Prostate gland (tissue), 2 donors: ENCODE measurements around the gene ARPIN. TPM values are rescaled to one million over a fixed set of nuclear protein-coding genes. Genes with fewer than 3 reads are reported as not detected.
"Not testable (repeated sequence)": the region's sequence is repeated elsewhere in the genome, so short reads cannot be mapped to it uniquely, and the experiment has no call there.

Experiments
- DNase-seq: peaks from one replicate; pipeline ENCODE4 v3.0.0-alpha.2; 2019; ENCODE audit warnings: low spot score
- H3K27ac ChIP-seq, 2 donors: fragments of 200-600 bp; sonication (generic); 2 replicates each; pipeline ENCODE4 v1.5.1; 2017 to 2019
- H3K27me3 ChIP-seq: fragments of 200-600 bp; sonication (generic); replicated peaks from 2 replicates; pipeline ENCODE4 v1.5.1; 2019; ENCODE audit not compliant: insufficient read depth
- H3K36me3 ChIP-seq, 2 donors: fragments of 200-600 bp; sonication (generic); 1 replicate in 1 of 2; 2 replicates in 1 of 2; pipeline versions ENCODE4 v1.5.1 to v1.8.1; 2017 to 2019
- H3K4me1 ChIP-seq: fragments of 200-600 bp; sonication (generic); replicated peaks from 2 replicates; pipeline ENCODE4 v1.5.1; 2019
- H3K4me3 ChIP-seq, 2 donors: fragments of 200-600 bp; sonication (generic); 2 replicates each; pipeline ENCODE4 v1.5.1; 2017 to 2019
- H3K9me3 ChIP-seq: fragments of 200-600 bp; sonication (generic); 2 replicates; pipeline ENCODE4 v1.5.1; 2017
- CTCF ChIP-seq, 4 experiments: fragments of 200-600 bp in 2 of 4; fragments of 450-650 bp in 2 of 4; sonication (generic) in 2 of 4; IDR thresholded peaks; 1 replicate in 3 of 4; 2 replicates in 1 of 4; pipeline ENCODE4 v1.5.1; 2016 to 2019; ENCODE audit warnings: antibody characterized with exemption in 4 of 4, mild to moderate bottlenecking in 2 of 4, moderate library complexity in 2 of 4
- POLR2A ChIP-seq: fragments of 450-650 bp; IDR thresholded peaks from one replicate; pipeline ENCODE4 v1.6.1; 2016; ENCODE audit warnings: antibody characterized with exemption, mild to moderate bottlenecking
- POLR2AphosphoS5 ChIP-seq: sonication (generic); formaldehyde crosslinking; IDR thresholded peaks from one replicate; pipeline ENCODE4 v1.6.1; 2017; ENCODE audit warnings: antibody characterized with exemption
- WGBS: methylation state at CpG from one replicate; pipeline ENCODE4 v1.1.5; 2018; 5-methylcytosine and 5-hydroxymethylcytosine counted together
- intact Hi-C: fragments of 100-400 bp; cut with DNase I; formaldehyde crosslinking; loops from one replicate; pipeline ENCODE4 v1.14.2; 2022
- total RNA-seq, 2 donors: library from RNA; depleted of rRNA; stranded (reverse); fragments of >200 nt; gene quantifications; one replicate each; pipeline ENCODE4 v1.1.0, GENCODE V29; 2016

ARPIN gene
- total RNA-seq, 2 donors from 2014 or later: 18.7 to 39.5 TPM

GRCh38 chr15:89857673-89858072, 55.1 kb downstream of the ARPIN start:
- DNase-seq: no peak
- Histone ChIP-seq H3K36me3 (no peaks in the 10 kb centered on the region), H3K4me3 (no peak overlapping the region)

GRCh38 chr15:89855948-89856347, 56.8 kb downstream of the ARPIN start:
- no peaks in the 10 kb centered on the region for H3K9me3 ChIP-seq
- H3K27me3 ChIP-seq: no peaks in the 10 kb centered on the region
- H3K4me3 ChIP-seq: no peak overlapping the region
- no peaks in the 10 kb centered on the region for H3K4me1 ChIP-seq
- TF ChIP-seq POLR2A: no peak
- no peak for TF ChIP-seq CTCF (IDR thresholded peaks at IDR 0.05)
- no peak for TF ChIP-seq POLR2AphosphoS5
- H3K36me3 ChIP-seq: no peaks in the 10 kb centered on the region
- intact Hi-C loops: no loop called here
- WGBS: 88% methylated on average over 3 of the region's 3 CpGs
- DNase-seq: no peak
- H3K27ac ChIP-seq: peak overlapping the region in 1 of 2 donors; percentile 38

More at GRCh38 chr15:89857673-89858072, 55.1 kb downstream of the ARPIN start:
- H3K9me3 ChIP-seq: no peaks in the 10 kb centered on the region
- intact Hi-C loops: no loop called here
- peak overlapping the region; percentile 53 to 77 for H3K27ac ChIP-seq
- 87% methylated on average over 3 of the region's 3 CpGs for WGBS
- no peak for TF ChIP-seq POLR2AphosphoS5
- no peak for TF ChIP-seq CTCF (IDR thresholded peaks at IDR 0.05)
- TF ChIP-seq POLR2A: no peak
- no peaks in the 10 kb centered on the region for H3K4me1 ChIP-seq
- no peaks in the 10 kb centered on the region for H3K27me3 ChIP-seq

- H3K36me3 ChIP-seq, H3K9me3 ChIP-seq, H3K4me1 ChIP-seq, intact Hi-C loops, H3K27ac ChIP-seq, H3K4me3 ChIP-seq, H3K27me3 ChIP-seq, DNase-seq: not testable (repeated sequence)
- 86% methylated on average over 7 of the region's 17 CpGs for WGBS
Measured at GRCh38 chr15:89854863-89855262, 57.9 kb downstream of the ARPIN start.

GRCh38 chr15:89852342-89852995, 60.3 kb downstream of the ARPIN start:
- 92% methylated on average over 3 of the region's 3 CpGs for WGBS
- no peaks in the 10 kb centered on the region for H3K27me3 ChIP-seq
- H3K9me3 ChIP-seq: no peaks in the 10 kb centered on the region
- no peak overlapping the region for H3K4me3 ChIP-seq
- no peak overlapping the region for H3K27ac ChIP-seq
- no peak for DNase-seq
- intact Hi-C loops: no loop called here
- H3K4me1 ChIP-seq: no peaks in the 10 kb centered on the region
- no peaks in the 10 kb centered on the region for H3K36me3 ChIP-seq
- TF ChIP-seq POLR2AphosphoS5 (no peak), POLR2A (no peak), CTCF (IDR thresholded peaks at IDR 0.05) (no peak)

GRCh38 chr15:89851673-89852341, 60.9 kb downstream of the ARPIN start:
- TF ChIP-seq CTCF (IDR thresholded peaks at IDR 0.05) (no peak), POLR2AphosphoS5 (no peak), POLR2A (no peak)
- Histone ChIP-seq H3K4me1 (no peaks in the 10 kb centered on the region), H3K27ac (no peak overlapping the region), H3K4me3 (no peak overlapping the region), H3K36me3 (no peaks in the 10 kb centered on the region), H3K9me3 (no peaks in the 10 kb centered on the region), H3K27me3 (no peaks in the 10 kb centered on the region)
- DNase-seq: no peak
- WGBS: 85% methylated on average over 5 of the region's 5 CpGs
- intact Hi-C loops: no loop called here
